GM21576 (cell line): Measurements from ENCODE around the gene CALML3.

Experiments
- ATAC-seq: cut with Tn5 transposase; IDR thresholded peaks from one replicate; pipeline ENCODE4 v1.9.1; 2021; ENCODE audit warnings: mild to moderate bottlenecking, moderate library complexity; ENCODE audit not compliant: unreplicated experiment

Gene CALML3

GRCh38 chr10:5565671-5566581 lies 41.2 kb downstream of the CALML3 start:
- no peak for ATAC-seq

- no peak for ATAC-seq
These were observed 41.9 kb downstream of the CALML3 start for GRCh38 chr10:5566614-5567013.

DNA sequence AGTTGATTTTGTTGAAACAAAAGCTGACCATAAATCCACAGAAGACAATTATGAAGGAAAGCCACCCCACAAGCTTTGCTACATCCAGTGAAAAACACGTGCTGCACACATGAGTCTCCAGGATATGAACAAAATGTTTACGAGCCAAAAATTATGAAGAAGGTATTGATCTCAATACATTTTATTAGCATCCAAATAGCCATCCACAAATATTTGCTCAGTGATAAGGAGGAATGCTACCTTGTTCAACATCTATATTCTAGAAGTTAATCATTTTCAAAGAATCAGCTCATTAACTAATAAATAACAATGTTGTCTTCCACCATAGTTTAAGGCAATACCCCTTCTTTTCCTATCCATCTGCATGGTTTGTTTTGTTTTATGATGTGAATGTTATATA lies 42.7 kb downstream of the CALML3 start:
- ATAC-seq: no peak

DNA sequence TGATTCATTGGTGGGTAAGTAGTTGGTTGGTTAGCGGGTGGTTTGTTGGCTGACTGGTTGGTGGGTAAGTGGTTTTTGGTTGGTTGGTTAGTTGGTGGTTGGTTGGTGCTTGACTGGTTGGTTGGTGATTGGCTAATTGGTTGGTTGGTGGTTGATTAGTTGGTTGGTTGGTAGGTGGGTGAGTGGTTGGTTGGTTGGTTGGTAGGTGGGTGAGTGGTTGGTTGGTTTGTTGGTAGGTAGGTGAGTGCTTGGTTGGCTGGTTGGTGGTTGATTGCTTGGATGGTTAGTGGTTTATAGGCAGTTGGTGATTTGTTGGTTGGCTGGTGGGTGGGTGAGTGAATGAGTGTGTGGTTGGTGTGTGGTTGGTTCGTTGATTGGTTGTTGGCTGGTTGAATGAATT lies 44.2 kb downstream of the CALML3 start:
- no peak for ATAC-seq

DNA sequence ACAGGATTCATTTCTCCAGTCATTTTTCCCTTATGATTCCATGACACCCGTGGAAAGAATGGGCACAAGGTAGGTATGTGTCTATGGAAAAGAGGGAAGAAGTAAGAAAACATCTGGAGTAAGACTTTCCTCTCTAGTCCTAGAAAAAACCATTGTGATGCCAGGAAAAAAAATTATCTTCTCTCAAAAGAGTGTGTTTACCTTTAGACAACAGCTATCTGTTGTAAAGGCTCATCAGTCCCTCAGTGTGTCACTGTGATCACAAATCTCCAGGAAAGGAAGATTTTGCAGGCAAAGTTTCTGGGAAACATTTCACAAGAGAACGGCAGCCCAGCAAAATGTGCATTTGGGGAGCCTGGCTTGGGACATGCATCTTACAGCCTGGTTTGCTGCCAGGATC lies 44.8 kb downstream of the CALML3 start:
- no peak for ATAC-seq

- ATAC-seq: no peak
These were observed 45.4 kb downstream of the CALML3 start for GRCh38 chr10:5570007-5570655.

DNA sequence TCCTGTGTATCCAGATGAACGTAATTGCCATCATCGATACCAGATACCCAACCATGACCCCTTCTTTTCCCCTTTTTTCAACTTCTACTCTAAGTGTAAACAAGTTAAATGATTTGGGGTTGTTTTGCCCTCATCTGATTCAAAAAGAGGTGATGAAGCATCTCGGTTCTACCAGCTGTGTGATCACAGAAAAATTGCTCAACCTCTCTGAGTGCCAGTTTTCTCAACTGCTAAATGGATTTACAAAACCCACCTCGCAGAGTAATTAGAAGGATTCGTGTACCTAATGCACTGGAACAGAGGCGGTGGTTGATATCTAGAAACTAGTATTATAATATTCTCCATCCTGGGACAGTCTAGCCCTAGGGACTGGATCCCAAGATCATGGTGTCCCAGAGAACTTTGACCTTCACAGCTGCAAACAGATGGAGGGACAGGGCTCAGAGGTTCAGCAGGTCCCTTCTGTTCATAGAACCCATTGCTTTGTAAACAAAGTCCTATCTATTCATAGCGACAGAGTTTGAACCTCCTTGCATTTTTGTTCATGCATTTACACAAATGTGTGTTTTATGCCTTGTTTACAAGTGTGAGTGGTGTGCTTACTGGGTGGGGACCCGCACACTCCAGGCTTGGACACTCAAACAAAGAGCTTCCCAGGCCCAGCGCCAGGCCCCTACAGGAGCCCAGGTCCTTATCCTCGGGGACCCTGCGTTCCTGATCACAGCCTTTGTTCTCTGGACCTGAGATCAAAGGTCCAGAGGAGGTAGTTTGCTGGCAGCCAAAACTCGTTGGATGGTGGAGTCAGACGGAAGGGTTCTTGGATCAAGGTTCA lies 46.4 kb downstream of the CALML3 start:
- no peak for ATAC-seq

GRCh38 chr10:5571826-5572225 lies 47.1 kb downstream of the CALML3 start:
- no peak for ATAC-seq

DNA sequence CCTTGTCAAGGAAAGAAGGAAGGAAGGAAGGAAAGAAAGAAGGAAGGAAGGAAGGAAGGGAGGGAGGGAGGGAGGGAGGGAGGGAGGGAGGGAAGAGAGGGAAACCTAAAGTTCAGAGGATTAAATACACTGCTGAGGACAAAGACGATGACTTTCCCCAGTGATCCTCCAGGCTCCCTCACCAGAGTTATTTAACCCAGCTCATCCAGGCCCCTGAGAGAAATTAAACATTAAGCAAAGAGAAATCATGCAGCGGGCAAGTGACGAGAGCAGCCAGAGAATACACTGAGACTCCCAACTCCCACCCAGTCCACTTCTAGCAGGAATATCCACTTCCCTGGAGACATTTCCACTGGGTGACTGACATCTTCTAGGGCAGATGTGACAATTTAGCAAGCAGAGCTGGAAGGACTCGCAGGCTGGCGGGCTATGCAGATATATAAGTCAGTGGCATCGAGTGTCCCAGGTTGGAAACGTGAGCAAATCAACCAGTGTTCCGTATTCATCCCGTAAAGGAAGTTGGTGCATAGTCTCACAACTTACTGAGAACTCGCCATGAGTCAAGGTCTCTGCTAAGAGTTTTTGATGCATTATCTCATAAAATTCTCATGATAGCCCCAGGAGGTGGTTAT lies 48.7 kb downstream of the CALML3 start:
- ATAC-seq: no peak

DNA sequence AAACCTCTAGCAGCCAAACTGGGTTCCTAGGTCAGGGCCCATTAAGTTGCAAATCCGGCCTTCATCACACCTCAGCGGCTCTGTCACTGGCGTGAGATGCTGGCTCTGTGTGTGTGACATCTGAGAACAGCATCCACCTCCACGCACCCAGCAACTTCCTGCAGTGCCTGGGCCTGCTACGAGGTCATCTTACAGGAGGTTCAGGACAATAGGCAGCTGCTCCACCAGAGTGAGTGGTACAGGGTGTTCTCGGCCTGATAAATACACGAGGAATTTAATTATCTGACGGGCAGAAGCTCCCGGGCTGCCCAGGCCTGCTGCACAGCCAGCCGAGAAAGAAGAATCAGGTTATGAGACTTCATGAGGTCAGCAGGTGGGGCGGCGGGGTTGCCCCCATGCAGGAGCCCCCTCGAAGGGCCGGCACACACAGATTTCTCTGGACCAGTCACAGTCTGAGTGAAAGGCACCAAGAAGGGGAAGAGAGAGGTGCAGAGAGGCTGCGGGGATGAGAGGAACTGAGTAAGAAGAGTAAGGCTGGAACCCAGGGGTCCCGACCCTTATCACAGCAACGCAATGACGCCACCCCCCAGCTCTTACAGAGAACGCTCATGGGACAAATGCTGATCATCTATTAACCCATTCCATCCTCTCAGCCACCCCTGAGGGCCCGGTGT lies 49.3 kb downstream of the CALML3 start:
- ATAC-seq: no peak

DNA sequence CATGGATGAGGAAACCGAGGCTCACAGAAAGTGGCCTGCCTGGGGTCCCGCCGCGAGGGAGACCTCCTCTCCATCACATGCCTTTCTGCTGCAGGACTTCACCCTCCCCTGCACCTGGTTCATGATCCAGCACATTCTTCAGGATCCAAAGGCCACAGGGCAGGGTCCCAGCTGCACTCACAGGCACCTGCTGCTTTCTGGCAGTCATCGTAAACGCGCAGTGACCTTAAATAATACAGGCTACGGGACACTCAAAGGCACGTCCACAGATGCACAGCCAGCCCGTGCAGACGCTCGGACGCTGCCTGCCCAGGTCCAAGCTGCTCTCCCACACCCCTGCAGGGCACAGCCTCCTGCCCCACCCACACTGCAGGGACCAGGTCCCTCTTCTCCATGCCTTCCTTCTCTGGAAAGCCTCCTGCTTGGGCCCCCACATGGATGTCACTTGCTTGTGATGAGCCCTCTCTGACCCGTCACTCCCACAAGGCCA lies 49.9 kb downstream of the CALML3 start:
- no peak for ATAC-seq

- no peak for ATAC-seq
These were observed 50.4 kb downstream of the CALML3 start for GRCh38 chr10:5575144-5575481.

- ATAC-seq: no peak
These were observed 50.9 kb downstream of the CALML3 start for GRCh38 chr10:5575482-5576153.

- ATAC-seq: no peak
These were observed 51.5 kb downstream of the CALML3 start for GRCh38 chr10:5576154-5576748.
